Activated T-cell treated with anti-CD3 and anti-CD28 coated beads, Interleukin-2, amount 50 U/mL, for 72 hours (primary cell): ENCODE measurements around the gene INAVA. TPM values are rescaled to one million over a fixed set of nuclear protein-coding genes. Genes with fewer than 3 reads are reported as not detected.

Experiments used
- ATAC-seq, 2 donors: fragments of 150-1000 bp; cut with Tn5 transposase; replicated peaks in 1 of 2; 2 replicates each; pipeline ENCODE4 v1.10.0; 2021; ENCODE audit warnings: moderate library complexity in 2 of 2, mild to moderate bottlenecking in 1 of 2
- DNase-seq, 2 donors: peaks; one replicate each; pipeline ENCODE4 v3.0.0; 2021 to 2022; ENCODE audit warnings: mixed read lengths in 1 of 2
- H3K27ac Mint-ChIP-seq: one replicate; pipeline ENCODE4 v1.8.0; 2022; ENCODE audit warnings: mild to moderate bottlenecking, moderate library complexity, mixed read lengths
- H3K27me3 Mint-ChIP-seq: one replicate; pipeline ENCODE4 v1.8.0; 2022; ENCODE audit warnings: low read depth, mixed read lengths
- H3K36me3 Mint-ChIP-seq, 2 donors: one replicate each; pipeline ENCODE4 v1.8.0; 2022; ENCODE audit warnings: mixed read lengths in 2 of 2, mild to moderate bottlenecking in 1 of 2; ENCODE audit not compliant: insufficient read depth in 2 of 2
- H3K4me1 Mint-ChIP-seq: one replicate; pipeline ENCODE4 v1.8.0; 2022; ENCODE audit warnings: low read depth, mixed read lengths
- H3K4me3 Mint-ChIP-seq, 2 donors: one replicate each; pipeline ENCODE4 v1.8.0; 2022; ENCODE audit warnings: mild to moderate bottlenecking in 2 of 2, mixed read lengths in 2 of 2, moderate library complexity in 2 of 2
- H3K9me3 Mint-ChIP-seq, 2 donors: one replicate each; pipeline ENCODE4 v1.8.0; 2022; ENCODE audit warnings: mixed read lengths in 2 of 2
- total RNA-seq, 2 donors: library from RNA; stranded (reverse); gene quantifications; one replicate each; pipeline ENCODE4 v1.2.3, GENCODE V29; 2022

Gene INAVA, protein sequence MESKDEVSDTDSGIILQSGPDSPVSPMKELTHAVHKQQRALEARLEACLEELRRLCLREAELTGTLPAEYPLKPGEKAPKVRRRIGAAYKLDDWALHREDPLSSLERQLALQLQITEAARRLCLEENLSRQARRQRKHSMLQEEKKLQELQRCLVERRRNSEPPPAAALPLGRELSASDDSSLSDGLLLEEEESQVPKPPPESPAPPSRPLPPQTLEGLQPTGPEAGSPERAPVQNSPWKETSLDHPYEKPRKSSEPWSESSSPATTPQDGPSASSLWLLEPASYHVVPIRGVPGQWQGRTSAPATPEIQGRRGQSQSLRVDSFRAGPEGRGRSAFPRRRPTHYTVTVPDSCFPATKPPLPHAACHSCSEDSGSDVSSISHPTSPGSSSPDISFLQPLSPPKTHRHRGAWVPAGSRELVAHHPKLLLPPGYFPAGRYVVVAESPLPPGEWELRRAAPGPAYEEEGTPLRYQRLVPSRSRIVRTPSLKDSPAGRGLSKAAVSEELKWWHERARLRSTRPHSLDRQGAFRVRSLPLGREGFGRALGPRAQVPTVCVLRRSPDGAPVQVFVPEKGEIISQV
- total RNA-seq = not detected

- H3K4me3 Mint-ChIP-seq = no peak within 1 kb of the TSS
- ATAC-seq = no peak
Observed at GRCh38 chr1:200894712-200895442, at the start of gene INAVA. TSS of gene INAVA (plus strand) at chr1:200894900. CDS start at chr1:200898401, 3,501 bp downstream.

DNA sequence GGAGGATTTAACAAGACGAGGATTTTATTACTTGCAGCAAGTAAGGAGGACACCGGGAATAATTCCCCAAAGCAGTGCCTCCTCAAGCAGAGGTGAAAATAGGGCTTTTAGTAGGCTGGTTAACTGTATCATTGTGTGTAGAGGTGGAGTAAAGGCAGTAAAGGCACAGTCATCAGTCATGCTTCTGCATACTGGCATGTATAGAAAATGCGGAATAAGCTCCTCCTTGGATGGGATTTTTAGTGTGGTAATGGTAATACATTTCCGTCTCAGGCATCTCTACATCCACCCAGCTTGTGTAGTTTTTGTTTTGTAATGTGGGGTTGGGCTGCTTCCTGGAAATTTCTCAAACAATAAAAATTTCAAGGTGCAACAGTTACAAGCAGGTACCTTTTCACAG lies 49.3 kb upstream of the INAVA start:
- no peaks in the 10 kb centered on the region for H3K4me1 Mint-ChIP-seq
- DNase-seq (no peak), ATAC-seq (no peak)
- H3K36me3 Mint-ChIP-seq = no peaks in the 10 kb centered on the region
- no peak overlapping the region for H3K27ac Mint-ChIP-seq
- no peaks in the 10 kb centered on the region for H3K9me3 Mint-ChIP-seq
- no peaks in the 10 kb centered on the region for H3K27me3 Mint-ChIP-seq
- no peak overlapping the region for H3K4me3 Mint-ChIP-seq

More at GRCh38 chr1:200894712-200895442, at the start of gene INAVA:
- Mint-ChIP-seq H3K36me3 (no peaks in the 10 kb centered on the region), H3K27ac (no peak within 1 kb of the TSS), H3K4me1 (peaks cover 23% of the 10 kb centered on the region), H3K9me3 (no peaks in the 10 kb centered on the region), H3K27me3 (peaks cover 94% of the 10 kb centered on the region)
- no peak for DNase-seq

GRCh38 chr1:200846398-200846797 lies 48.3 kb upstream of the INAVA start:
- no peak overlapping the region for H3K27ac Mint-ChIP-seq
- H3K27me3 Mint-ChIP-seq = no peaks in the 10 kb centered on the region
- DNase-seq = no peak
- H3K9me3 Mint-ChIP-seq = no peaks in the 10 kb centered on the region
- no peaks in the 10 kb centered on the region for H3K36me3 Mint-ChIP-seq
- no peaks in the 10 kb centered on the region for H3K4me1 Mint-ChIP-seq
- H3K4me3 Mint-ChIP-seq = no peak overlapping the region
- ATAC-seq = no peak

- Mint-ChIP-seq H3K4me1 (no peaks in the 10 kb centered on the region), H3K27me3 (no peaks in the 10 kb centered on the region), H3K9me3 (no peaks in the 10 kb centered on the region), H3K36me3 (peaks cover 0 to 2% of the 10 kb centered on the region in 2 donors), H3K4me3 (no peak overlapping the region), H3K27ac (no peak overlapping the region)
- DNase-seq (no peak), ATAC-seq (no peak)
Observed at GRCh38 chr1:200849430-200849829, 45.3 kb upstream of the INAVA start.

DNA sequence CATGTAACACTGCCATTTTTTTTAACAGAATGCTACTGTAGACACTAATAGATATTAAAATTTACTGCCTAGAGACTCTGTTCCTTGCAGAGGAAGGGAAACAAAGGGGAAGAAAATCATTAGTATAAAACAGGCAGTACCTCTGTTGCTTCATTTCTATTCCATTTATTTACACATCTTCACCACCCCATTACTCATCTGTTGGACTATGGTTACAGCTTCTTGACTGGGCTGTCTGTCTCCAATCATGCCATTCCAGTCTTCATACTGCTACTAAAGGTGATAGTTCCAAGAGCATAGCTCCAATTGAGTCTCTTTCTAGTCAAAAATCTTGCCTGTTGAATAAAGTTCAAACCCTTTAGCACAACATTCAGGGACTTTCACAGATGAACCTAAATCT lies 44.1 kb upstream of the INAVA start:
- Mint-ChIP-seq H3K27me3 (no peaks in the 10 kb centered on the region), H3K4me1 (no peaks in the 10 kb centered on the region), H3K27ac (no peak overlapping the region), H3K36me3 (peaks cover 0 to 2% of the 10 kb centered on the region in 2 donors), H3K9me3 (no peaks in the 10 kb centered on the region), H3K4me3 (no peak overlapping the region)
- DNase-seq (no peak), ATAC-seq (no peak)

- peaks cover 0 to 2% of the 10 kb centered on the region in 2 donors for H3K36me3 Mint-ChIP-seq
- peaks cover 6% of the 10 kb centered on the region for H3K27me3 Mint-ChIP-seq
- DNase-seq (no peak), ATAC-seq (peak; percentile 69 to 76)
- no peak overlapping the region for H3K27ac Mint-ChIP-seq
- H3K9me3 Mint-ChIP-seq = no peaks in the 10 kb centered on the region
- no peak overlapping the region for H3K4me3 Mint-ChIP-seq
- peaks cover under 1% of the 10 kb centered on the region for H3K4me1 Mint-ChIP-seq
Observed at GRCh38 chr1:200856716-200857357, 37.9 kb upstream of the INAVA start.

- H3K27me3 Mint-ChIP-seq = peaks cover 6% of the 10 kb centered on the region
- no peak overlapping the region for H3K4me3 Mint-ChIP-seq
- ATAC-seq = no peak
- DNase-seq = no peak
- H3K36me3 Mint-ChIP-seq = no peaks in the 10 kb centered on the region
- H3K27ac Mint-ChIP-seq = no peak overlapping the region
- peaks cover 10% of the 10 kb centered on the region for H3K4me1 Mint-ChIP-seq
- H3K9me3 Mint-ChIP-seq = no peaks in the 10 kb centered on the region
Observed at GRCh38 chr1:200857804-200858203, 36.9 kb upstream of the INAVA start.

GRCh38 chr1:200861937-200862647 lies 32.6 kb upstream of the INAVA start:
- Mint-ChIP-seq H3K9me3 (no peaks in the 10 kb centered on the region), H3K27me3 (peaks cover 21% of the 10 kb centered on the region), H3K4me1 (peaks cover 27% of the 10 kb centered on the region), H3K27ac (peak overlapping the region; percentile 19), H3K36me3 (no peaks in the 10 kb centered on the region), H3K4me3 (peak overlapping the region in 1 of 2 donors; percentile 27)
- peak; percentile 33 to 35 for ATAC-seq
- no peak for DNase-seq

GRCh38 chr1:200862713-200863415 lies 31.8 kb upstream of the INAVA start:
- ATAC-seq (peak in 1 of 2 donors; percentile 21), DNase-seq (no peak)
- Mint-ChIP-seq H3K4me1 (peaks cover 34% of the 10 kb centered on the region), H3K9me3 (no peaks in the 10 kb centered on the region), H3K27ac (no peak overlapping the region), H3K4me3 (no peak overlapping the region), H3K36me3 (no peaks in the 10 kb centered on the region), H3K27me3 (peaks cover 28% of the 10 kb centered on the region)

GRCh38 chr1:200866116-200866515 lies 28.6 kb upstream of the INAVA start:
- H3K36me3 Mint-ChIP-seq = no peaks in the 10 kb centered on the region
- peaks cover 44% of the 10 kb centered on the region for H3K4me1 Mint-ChIP-seq
- peaks cover 40% of the 10 kb centered on the region for H3K27me3 Mint-ChIP-seq
- H3K9me3 Mint-ChIP-seq = no peaks in the 10 kb centered on the region
- H3K27ac Mint-ChIP-seq = no peak overlapping the region
- DNase-seq (no peak), ATAC-seq (no peak)
- H3K4me3 Mint-ChIP-seq = no peak overlapping the region

DNA sequence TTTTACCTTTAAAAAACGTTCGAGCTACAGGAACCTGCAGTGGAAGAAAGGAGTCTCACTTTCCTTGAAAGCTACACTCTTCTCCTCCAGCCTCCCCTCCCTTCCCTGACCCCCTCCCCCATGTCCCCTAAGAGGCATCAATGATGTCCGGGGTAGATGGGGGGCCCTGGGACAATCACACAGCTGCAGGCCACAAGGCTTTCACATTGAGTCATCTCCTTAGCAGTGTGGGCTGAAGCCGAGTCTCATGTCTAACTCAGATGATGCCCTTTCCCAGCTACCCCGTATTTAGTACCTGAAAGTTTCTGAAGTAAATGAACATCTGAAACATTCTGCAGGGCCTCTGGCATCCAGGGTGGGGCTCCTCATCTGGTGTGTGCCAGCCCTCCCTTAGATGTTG lies 28.2 kb upstream of the INAVA start:
- H3K36me3 Mint-ChIP-seq = no peaks in the 10 kb centered on the region
- H3K4me1 Mint-ChIP-seq = peaks cover 44% of the 10 kb centered on the region
- ATAC-seq (peak; percentile 84 to 86), DNase-seq (peak; percentile 62 to 67)
- H3K9me3 Mint-ChIP-seq = no peaks in the 10 kb centered on the region
- H3K4me3 Mint-ChIP-seq = no peak overlapping the region
- H3K27me3 Mint-ChIP-seq = peaks cover 44% of the 10 kb centered on the region
- H3K27ac Mint-ChIP-seq = no peak overlapping the region
